ENCODE results near the gene ISL2.
"Not testable (repeated sequence)": the region's sequence is repeated elsewhere in the genome, so short reads cannot be mapped to it uniquely, and the experiment has no call there.

Gene ISL2

DNA sequence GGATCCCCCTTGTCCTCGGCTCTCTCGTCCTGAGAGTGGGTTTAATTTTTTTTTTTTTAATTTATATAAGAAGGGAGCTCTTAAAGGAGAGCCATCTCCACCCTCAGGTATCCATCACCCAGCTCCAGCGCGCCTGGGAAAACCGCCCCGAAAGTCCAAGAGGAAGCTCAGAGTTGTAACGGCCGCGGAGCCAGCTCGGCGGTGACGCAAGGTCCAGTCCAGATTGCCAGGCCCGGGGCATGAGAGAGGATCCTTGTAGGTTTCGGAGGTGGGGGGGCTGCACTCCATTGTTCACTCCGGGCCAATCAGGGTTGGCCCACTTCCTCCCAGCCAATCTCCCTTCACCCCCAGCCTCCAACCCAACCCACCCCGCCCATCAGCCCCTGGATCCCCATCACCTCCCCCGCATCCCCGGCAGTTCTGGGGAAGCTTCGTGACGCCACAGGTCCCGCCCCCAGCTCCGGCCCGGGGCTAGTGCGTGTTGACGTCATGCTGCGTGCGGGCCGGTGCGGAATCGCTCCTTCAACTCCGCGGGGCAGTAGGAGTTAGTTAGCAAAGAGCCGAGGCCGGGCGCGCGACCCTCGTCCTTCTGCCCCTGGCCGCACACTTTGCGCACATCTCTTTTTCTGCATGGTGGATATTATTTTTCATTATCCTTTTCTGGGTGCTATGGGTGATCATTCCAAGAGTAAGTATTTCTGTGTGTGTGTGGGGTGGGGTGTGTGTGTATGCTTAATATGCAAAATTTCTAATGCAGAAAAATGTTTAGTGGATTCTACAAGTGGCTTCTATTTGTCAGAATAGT, at the start of gene ISL2:
ISL2 (plus strand) TSS at position 520 of the 805 bp plus-strand sequence; CDS start at position 631, 111 bp downstream.
- DNase-seq = peak; percentile 91

DNA sequence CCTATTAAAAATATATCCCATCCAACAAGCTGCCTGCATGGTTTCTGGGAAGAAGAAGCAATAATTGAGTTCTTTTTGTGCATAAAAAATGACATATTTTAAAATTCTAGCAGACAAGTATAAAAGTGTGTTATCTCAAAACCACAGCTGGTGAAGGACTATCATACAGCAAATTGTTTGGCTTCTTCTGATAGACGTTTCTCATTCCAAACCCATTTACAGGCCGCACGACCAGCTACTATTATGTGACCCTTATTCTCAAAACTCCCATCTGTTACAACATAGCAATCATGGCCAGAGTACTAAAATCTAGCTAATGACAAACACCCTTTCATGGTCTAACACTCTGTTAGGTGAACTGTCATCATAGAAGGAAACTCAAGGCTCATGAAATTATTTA, 47.0 kb upstream of the ISL2 start:
- DNase-seq = no peak

DNA sequence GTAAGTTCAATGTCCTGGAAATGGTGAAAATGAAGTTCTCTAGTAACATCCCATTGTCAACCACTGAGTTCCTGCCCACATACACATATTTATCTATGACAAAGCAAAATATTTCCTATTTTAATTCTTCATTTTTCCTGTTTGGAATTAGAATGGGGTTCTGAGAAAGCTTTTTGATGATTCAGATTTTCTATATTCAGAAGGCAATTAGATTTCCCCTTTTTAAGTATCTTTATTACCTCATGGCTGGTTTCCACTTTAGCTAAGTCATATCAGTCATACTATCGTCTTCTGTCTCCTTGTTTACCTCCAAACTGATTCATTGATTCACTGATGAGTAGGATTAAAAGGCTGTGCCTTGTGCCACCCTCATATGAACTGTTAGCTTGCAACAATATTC, 43.2 kb upstream of the ISL2 start:
- DNase-seq = no peak

DNA sequence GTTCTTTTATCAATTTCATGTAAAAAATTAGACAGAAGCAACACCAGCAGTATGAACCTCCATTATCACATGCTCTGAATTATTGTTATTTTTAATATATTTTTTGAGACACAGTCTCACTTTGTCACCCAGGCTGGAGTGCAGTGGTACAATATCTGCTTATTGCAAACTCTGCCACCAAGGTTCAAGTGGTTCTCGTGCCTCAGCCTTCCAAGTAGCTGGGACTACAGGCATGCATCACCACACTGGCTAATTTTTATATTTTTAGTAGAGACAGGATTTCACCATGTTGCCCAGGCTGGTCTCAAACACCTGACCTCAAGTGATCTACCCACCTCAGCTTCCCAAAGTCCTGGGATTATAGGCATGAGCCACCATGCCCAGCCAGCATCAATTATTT, 42.1 kb upstream of the ISL2 start:
- not testable (repeated sequence) for DNase-seq

DNA sequence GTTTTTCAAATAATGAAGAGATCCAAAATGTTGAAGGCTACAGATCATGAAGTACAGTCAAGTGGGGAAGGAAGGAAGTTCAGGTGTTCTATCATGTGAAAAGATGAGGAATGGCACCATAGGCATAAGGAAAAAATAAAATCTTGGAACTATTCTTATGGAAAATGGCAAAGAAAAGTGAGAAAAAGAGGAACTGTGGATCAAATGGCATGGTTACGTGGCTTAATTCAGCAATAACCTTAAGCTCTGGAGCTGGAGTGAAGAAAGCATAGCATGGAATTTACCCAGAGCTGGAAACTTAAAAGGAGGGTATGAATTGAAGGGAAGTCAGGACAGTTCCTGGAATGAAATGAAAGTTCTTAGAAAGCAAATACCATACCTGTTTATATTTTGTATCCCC, 39.7 kb upstream of the ISL2 start:
- DNase-seq = no peak

DNA sequence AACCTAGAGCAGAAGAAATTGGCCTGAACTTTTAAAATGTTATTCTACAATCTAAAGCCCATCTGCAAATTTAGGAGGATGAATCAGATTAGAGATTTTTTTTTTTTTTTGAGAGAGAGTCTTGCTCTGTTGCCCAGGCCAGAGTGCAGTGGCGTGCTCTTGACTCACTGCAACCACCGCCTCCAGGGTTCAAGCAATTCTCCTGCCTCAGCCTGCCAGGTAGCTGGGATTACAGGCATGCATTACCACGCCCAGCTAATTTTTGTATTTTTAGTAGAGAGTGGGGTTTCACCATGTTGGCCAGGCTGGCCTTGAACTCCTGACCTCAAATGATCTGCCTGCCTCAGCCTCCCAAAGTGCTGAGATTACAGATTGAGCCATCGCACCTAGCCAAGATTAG, 38.6 kb upstream of the ISL2 start:
- not testable (repeated sequence) for DNase-seq

DNA sequence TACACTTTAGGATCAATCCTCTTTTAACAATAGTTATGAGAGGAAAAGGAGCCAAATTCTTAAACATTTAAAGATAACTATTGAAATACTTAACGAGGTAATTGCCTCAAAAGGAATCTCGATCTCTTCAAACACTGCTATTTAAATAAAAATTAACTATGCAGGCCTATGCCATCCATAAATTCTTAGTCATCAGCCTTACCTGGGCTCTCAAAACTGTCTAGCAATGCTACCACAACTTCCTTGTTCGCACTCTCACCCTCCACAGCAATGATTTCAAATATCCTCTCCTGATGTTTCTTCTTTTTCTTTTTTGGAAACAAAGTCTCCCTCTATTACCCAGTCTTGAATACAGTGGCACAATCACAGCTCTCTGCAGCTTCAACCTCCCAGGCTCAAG, 37.6 kb upstream of the ISL2 start:
- no peak for DNase-seq

DNA sequence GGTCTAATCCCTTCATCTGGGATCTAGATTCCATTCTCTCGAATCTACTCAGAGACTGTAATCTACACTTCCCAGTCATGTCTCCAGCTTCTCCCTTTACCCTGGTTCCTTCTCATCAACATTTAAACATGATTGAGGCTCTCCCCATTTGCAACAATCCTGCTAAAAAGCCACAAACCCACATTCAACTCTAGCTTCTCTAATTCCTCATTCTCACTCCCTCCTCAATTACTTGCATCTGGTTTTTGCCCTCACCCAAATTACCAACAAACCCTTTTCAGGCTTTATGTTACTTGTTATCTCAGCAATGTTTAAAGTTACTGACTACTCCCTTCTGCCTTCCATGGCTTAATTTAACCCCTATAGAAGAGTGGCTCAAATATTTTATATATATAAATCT, 36.8 kb upstream of the ISL2 start:
- DNase-seq = no peak

DNA sequence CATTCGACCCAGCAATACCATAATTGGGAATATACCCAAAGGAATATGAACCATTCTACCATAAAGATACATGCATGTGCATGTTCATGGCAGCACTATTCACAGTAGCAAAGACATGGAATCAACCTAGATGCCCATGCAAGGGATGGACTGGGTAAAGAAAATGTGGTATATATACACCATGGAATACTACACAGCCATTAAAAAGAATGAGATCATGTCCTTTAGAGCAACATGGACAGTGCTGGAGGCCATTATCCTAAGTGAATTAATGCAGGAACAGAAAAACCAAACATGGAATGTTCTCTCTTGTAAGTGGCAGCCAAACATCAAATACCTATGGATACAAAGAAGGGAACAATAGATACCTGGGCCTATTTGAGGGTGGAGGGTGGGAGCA, 32.7 kb upstream of the ISL2 start:
- DNase-seq = no peak

DNA sequence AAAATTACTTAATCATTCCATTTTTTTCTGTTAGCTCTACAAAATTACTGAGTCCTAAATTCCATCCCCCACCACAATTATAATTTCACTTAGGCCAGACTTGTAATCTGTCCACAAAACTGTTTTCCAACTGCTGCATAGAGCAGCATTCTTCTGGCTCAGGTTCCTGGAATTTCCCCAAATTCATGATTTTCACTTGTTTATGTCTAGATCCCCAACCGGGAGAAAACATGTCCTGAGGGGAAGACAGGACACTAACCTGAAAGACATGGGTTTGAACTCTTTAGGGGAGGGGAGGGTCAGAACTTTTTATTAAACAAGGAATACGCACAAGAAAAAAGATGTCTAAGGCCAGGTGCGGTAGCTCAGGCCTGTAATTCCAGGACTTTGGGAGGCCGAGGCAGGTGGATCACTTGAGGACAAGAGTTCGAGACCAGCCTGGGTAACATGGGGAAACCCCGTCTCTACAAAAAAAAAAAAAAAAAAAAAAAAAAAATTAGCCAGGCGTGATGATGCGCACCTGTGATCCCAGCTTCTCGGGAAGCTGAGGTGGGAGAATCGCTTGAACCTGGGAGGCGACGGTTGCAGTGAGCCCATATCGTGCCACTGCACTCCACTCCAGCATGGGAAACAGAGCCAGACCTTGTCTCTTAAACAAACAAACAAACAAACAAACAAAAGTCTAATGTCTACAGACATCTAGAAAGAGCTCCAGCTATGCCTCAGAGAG, 26.8 kb upstream of the ISL2 start:
- DNase-seq = no peak

DNA sequence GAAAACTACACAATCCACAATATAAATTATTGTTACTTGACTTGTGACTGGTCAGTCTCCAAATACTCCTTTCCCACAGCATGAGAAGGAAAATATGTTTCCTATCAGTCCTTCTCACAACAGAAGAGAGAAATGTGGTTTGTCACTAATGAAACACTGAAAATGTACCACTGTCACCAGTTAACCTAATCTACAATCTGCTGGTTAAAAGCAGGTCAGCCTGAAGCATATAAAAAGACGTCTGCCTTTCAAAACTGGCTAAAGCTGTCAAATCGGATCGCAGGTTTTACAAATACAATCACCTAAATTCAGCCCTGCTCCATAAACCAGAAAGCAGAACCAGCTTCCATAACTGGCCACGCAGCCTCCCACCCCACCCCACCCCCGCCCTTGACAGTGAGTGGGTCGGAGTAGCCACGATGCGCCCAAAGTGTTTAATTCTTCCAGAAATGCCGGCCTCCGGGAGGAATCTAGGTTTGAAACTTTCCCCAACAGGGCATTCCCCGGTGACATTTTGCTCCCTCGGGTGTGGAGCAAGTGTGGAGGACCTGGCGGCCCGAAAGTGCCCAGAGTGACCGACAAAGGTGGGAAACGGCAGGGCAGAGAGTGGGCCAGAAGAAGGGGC, 26.0 kb upstream of the ISL2 start:
- DNase-seq = peak; percentile 55

DNA sequence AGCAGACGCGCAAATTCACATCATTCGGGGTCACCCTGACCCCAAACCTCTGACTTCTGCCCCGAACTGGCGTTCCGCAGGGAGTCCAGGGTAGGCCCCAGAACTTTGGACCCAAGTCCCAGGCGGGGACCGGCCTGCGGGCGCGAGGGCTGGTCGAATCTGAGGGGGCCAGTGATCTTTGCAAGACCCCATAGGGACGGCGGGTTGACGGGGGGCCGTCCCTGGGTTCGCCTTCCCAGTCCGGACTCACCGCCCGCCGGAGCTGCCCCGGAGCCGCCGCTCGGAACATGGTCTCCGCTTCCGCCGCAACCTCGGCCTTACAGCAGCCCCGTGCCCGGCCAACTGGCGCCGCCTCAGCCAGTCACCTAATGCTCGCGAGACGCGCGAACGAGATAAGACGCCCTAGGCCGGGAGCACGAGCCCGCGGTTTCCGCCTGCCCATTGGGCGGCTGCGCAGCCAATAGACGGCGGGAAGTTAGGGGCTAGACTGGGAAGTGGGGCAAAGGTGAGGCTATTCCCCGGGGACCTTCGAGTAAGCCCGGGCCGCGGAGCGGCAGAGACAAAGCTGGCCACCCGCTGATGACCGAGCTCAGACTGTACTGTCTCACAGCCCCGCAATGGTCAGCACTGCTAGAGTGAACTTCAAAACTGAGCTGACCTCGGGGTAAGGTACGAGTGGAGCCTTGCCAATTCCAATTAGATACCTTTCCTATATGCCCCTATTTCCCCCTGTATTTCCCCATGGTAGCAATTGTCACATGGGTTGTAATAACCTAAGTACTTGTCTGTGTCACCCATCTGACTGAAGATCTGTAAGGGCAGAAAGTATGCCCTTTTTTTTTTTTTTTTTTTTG, 25.2 kb upstream of the ISL2 start, which contains the start of gene ETFA:
ETFA (minus strand) TSS at position 370 of the 854 bp plus-strand sequence; CDS start at position 289, 81 bp downstream.
- DNase-seq = peak; percentile 96

DNA sequence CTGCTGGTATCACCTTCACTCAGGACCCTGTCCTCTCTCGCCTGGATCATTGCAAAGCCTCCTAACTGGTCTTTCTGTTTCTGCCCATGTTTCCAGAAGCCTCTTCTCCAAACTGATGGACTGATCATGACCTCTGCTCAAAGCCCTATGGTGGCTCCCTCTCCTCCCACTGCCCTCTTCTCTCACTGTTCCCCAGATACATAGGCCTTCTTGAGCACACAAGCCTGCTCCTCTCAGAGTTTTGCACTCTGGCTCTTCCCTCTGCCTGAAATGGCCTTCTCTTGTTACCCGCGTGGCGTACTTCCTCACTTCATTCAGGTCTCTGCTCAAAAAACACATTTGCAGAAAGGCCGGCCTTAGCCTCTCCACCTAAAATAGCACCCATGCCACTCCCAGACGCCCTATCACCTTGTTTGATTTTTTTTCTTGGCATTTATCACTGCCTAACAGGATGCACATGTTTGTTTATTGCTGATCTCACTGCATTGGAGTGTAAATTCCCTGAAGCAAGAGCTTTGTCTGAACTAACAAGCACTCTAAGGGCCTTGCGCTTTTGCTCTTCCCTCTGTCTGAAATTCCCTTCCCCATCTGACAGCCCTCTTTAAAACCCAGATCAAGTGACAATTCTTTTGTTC, 23.9 kb upstream of the ISL2 start:
- no peak for DNase-seq

DNA sequence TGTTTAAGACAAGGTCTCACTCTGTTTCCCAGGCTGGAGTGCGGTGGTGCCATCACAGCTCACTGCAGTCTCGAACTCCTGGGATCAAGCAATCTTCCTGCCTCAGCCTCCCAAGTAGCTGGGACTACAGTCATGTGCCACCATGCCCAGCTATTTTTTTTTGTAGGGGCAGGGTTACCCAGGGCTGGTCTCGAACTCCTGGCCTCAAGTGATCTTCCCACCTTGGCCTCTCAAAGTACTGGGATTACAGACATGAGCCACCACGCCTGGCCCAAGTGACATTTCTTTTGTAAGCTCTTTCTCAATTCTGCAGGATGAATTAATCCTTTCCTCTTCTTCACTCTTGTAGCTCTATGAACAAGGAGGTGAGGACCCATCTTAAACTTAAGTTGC, 23.4 kb upstream of the ISL2 start:
- not testable (repeated sequence) for DNase-seq

DNA sequence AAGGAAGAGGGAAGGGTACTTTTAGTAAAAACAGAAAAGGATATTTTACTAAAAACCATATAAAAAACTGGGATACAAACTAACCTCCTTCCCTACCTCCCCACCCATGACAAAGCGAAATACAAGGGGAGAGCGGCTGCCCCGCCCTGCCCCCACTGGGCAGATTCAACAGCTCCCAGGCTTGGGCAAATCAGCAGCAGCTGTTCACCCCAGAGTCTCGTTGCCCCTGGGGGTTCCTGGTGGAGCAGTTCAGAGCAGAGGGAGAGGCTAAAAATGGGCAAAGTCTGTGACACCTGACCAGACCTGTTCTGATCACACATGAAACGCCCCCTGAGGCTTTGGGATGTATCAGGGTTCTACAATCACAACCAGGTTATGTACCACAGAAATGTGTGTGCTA, 22.8 kb upstream of the ISL2 start:
- no peak for DNase-seq

DNA sequence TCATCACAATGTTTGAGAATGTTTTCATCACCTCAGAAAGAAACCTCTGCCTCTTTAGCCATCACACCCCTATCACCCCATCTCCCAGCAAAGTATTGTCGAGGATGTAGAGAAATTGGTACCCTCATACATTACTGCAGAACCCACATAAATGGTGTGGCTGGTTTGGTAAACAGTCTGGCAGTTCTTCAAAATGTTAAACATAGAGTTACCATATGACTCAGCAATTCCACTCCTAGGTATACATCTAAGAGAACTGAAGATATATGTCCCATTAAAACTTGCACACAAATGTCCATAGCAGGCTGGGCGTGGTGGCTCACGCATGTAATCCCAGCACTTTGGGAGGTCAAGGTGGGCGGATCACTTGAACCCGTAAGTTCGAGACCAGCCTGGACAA, 16.6 kb upstream of the ISL2 start:
- no peak for DNase-seq

DNA sequence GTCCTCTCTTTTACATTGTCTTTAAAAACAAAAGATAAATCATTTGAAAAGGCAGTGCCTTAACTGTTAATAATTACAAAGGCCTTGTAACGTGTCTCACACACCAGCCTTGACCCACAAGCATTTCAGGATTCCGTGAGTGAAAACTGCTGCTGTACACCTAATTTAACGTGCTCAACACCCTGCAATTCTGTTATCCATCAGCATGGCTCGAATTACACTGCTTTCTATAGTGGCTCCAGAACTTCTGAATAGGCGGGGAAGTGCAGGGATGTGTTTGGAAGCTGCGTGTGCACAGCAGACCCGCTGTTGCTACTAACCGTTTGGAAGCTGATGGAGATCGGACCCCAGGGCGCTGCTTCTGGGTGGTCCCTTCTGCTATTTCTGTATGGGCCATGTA, 15.4 kb upstream of the ISL2 start:
- no peak for DNase-seq

DNA sequence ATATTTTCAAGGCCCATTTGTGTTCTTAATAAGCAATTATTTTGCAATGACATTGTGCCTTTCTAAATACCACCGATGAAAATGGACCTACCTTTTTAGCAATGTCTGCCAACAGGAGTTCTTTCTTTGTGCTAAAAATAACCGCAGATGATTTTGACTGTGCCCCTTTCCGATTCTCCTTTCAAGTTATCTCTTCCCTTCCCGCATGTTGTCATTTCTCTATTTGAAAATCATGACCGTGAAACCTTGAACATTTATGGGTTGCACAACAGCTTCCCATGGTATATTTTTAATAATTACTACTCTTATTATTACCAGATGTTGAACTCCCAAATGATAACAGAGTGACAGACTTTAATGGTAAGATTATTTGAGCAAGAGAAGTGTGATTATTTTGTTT, 15.0 kb upstream of the ISL2 start:
- DNase-seq = no peak

DNA sequence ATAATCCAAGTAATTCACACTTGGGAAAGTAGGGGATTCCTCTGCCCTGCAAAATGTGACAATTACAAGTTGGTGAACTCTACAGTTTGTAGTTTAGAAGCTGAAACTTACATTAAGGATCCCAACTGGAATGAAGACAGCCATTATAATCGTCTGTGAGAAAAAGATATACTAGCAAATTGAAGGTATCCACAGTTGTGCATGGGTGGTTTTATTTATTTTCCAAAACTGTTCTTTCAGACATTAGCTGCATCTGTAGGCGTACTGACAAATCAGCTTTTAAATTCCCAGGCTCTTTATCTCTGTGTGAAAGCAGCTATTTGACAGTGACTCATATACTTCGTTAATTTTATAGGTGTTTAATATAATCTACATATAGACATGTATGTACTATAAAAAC, 12.5 kb upstream of the ISL2 start:
- no peak for DNase-seq

DNA sequence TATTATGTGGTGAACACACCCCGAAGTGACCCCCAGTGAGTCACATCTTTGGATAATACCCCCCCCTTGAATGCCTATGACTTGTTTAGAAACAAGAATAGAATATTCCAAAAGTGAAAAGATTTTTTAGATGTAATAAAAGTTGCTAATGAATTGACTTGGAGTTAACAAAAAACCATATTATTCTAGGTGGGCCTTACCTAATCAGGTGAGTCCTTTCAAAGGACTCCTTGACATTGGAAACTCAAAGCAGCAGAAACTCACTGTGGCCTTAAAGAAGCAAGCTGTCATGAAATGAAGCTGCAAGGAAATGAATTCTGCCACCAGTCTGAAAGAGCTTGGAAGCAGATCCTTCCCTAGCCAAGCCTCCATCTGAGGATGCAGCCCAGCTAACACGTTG, 10.9 kb upstream of the ISL2 start:
- no peak for DNase-seq

DNA sequence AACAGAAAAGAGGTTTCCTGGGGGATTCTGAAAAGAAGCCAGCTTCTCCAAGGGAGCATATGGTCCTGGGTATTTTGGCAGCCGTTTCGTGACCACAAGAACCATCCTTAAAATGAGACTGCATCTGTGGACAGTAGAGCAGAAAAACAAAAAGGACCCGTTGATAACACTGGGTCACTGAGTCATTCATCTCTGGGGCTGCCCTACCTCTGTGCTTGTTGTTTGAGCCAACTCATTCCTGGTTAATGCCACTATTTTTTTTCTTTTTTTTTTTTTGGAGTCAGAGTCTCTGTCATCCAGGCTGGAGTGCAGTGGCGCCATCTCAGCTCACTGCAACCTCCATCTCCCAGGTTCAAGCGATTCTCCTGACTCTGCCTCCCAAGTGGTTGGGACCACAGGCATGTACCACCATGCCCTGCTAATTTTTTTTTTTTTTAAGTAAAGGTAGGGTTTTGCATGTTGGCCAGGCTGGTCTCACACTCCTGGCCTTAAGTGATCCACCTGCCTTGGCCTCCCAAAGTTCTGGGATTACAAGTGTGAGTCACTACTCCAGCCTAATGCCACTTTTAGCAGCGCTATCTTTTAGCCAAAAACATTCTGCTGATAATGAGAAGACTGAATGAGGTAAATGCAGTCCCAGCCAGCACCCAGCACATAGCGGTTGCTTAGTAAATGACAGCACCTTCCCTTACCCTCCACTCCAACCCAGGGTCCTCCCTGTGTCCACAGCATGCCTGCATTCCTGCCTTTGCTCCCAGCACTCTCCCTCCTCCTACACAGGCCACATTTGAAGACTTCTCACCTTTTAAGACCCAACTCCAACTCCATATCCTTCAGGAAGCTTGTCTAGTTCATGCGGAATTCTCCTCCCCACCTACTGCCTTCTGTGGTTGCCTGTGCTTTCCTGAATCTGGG, 9.1 kb upstream of the ISL2 start:
- no peak for DNase-seq

Measured in stimulated activated CD8-positive, alpha-beta memory T cell treated with anti-CD3 and anti-CD28 coated beads, Interleukin-4, amount 100 ng/mL, for 48 hours (primary cell).